GM19438 (cell line): Measurements from ENCODE around the gene ADAR.

Experiments used
- ATAC-seq: cut with Tn5 transposase; IDR thresholded peaks from one replicate; pipeline ENCODE4 v1.9.1; 2021; ENCODE audit warnings: low read depth; ENCODE audit not compliant: unreplicated experiment

ADAR gene

DNA sequence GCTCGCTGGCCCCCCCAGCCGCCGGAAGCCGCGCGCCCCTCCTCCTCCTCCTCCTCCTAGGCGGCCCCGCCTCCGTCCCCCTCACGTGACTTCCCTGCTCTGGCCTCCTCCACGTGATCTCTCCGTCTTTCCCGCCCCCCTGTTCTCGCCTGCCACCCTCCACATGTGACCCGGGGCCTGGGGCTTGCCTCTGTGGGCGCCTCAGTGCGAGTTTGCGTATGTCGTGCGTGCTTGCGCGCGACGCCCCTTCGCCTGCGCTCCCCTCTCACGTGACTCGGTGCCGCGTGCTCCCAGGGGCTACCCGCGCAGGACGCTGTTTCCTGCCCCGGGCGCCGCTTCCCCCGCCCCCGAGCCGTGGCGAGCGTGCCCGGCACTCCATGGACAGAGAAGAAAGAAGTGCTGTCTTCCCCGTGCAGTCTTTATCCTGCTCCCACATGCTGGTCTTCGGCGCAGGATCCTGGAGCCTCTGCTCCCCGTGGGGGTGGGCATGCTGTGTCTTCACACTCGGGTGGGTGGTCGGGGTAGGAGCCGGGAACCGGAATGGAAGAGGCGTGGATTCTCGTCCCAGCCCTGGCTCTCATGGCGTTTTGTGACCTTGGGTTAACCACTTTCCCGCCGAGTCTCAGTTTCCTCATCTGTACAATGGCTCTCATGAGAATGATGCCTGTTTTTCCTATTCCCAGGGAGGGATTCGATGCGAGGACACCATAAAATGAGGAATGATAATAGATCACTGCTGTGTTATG is 49.1 kb downstream of the ADAR start:
- peak; percentile 85 for ATAC-seq

DNA sequence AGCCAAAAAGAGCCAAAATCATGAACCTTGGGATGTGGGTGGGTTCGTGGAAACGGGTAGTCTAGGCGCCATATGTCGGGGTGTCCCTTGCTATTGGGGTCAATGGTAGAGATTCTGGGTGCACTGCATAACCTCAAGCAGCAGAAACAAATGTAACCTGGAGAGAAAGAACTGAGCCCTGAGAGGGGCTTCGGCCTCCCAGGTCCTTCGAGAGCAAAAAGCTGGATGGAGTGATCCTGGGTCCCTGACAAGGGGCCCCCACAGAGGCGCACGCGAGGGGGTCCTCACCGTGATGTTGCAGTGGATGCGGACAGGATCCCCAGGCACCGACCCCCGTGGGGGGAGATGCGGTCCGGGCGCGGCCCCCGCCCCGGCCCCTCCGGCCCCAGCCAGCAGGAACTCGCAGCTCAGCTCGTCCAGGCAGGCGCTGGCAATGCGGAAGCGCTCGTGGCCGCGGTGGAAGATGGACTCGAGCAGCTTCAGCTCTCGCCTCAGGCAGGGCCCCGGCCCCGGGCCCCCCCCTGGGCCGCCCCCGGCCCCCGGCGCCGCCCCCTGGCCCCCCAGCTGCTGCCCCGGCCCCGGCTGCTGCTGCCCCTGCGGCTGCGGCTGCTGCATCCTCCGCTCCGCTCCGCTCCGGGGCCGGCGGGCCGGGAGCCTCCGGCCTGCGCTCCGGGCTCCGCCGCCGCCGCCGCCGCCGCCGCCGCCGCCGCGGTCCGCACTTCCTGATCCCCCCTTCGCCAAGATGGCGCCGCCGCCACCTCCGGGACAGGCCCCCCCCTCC is 49.9 kb downstream of the ADAR start, which contains the start of gene UBE2Q1:
Gene UBE2Q1 (minus strand): TSS at position 724 of the 781 bp plus-strand sequence. CDS start 109 bp downstream, at position 615.
- ATAC-seq = peak; percentile 9

GRCh38 chr1:154557248-154557938 is 50.6 kb downstream of the ADAR start:
- ATAC-seq = no peak

GRCh38 chr1:154556422-154556821 is 51.6 kb downstream of the ADAR start:
- no peak for ATAC-seq

DNA sequence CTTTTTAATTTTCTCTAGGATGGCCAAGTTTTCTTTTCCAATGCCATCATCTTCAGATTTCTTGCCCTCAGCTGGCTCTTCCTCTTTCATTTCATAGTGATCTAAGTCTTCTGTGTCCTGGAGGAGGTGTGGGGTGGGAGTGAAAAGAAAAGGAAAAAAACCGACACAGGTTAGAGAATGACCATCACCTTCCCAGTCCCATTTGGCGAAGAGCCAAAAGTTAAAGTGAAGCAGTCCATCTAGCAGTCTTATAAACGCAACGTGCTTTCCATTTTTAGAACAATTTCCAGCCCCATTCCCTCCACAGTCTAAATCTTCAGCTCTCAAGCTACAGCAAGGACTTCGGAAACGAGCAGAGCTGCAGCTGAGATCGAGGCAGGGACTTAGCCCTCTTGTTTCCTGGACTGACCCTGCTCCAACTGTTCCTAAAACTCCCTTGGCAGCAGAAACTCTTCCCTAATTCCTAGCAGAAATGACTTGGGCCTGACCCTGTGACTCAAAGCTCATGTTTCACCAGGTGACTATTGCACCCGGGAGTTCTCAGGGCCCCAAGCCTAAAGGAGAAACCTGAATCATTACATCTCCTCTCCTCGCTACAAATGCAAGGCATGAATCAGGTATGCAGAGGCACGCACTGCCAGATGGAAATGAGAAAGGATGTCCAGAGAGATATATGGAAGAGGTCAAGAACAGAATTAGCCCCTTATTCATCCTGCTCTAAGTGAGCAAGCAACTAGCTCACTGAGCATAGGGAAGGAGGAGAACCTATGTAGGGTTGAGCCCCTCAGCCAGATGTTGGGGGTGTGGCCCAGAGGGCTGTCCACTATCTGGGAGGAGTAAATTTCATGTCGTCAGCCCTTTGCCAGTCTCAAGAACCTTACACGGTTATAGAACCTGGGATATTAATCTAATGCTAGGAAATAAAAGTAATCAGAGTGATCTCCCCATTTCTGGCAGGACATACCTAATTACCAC is 54.6 kb downstream of the ADAR start:
- no peak for ATAC-seq

GRCh38 chr1:154552036-154552435 is 56.0 kb downstream of the ADAR start:
- ATAC-seq = no peak

DNA sequence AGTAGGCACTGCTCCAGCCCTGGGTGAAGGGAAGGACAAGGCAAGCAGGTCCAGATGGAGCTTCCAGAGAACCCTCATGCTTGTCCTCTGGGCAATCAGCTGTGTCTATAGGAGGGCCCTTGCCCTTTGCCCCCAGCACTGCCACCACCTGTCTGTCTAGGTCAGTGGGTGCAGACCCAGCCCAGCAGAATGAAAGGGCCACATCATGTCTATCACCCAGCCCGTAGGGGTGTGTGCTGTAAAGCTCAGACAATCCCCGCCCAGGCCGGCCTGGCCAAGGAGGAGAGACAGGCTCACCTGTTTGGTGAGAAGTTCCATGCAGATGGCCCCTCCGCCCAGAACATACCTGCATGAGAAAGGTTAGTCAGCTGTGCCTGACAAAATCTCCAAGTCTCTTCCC is 56.5 kb downstream of the ADAR start:
- ATAC-seq = no peak

- ATAC-seq = no peak
Observed at GRCh38 chr1:154550657-154551056, 57.3 kb downstream of the ADAR start.

- no peak for ATAC-seq
Observed at GRCh38 chr1:154550070-154550469, 57.9 kb downstream of the ADAR start.

DNA sequence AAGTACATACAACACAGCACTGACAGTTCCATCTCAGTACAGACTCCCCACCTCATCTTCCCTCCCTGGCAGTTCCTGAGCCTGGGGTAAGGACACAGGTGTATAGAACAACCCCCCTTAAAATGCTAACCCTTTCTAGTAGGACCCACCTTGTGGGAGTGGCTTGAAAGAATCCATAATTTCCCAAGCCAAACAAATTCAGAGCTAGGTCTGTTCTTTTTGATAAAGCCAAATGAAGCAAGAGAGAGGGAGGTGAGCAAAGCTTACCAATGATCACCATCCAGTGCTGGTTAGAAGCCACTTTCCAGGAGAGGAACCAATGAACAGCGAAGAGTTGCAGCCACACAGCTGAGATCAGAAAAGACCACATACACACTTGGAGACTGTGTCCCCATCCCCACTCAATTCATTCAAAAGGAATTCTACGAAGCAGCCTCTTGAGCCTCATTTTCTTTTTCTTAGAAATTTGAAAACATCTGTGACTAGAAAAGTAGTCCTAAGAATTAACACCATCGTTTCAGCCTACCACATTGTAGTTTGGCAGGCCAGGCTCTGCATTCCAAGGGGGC is 58.7 kb downstream of the ADAR start:
- ATAC-seq = no peak

DNA sequence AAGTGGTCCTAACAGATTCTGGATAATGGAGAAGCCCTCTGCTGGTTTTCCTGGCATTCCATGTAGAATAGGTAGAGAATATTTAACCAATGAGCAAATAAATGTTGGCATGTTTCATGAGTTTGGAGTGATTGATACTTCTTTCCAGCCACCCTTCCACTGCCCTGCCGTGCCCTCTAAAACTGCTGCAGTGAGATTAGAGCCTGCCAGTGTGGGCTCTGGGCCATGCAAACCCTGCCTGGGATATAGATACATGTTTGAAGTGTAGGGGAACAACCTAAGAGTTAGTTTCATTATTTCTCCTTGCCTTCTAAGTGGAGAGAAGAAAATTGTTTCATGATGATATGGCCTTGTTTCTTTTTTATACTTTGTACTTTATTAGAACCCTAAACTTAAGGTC is 60.0 kb downstream of the ADAR start:
- ATAC-seq = no peak

- ATAC-seq = no peak
Observed at GRCh38 chr1:154547105-154547732, 60.8 kb downstream of the ADAR start.

- ATAC-seq = no peak
Observed at GRCh38 chr1:154546264-154547063, 61.5 kb downstream of the ADAR start.

- ATAC-seq = no peak
Observed at GRCh38 chr1:154541231-154541630, 66.8 kb downstream of the ADAR start.

DNA sequence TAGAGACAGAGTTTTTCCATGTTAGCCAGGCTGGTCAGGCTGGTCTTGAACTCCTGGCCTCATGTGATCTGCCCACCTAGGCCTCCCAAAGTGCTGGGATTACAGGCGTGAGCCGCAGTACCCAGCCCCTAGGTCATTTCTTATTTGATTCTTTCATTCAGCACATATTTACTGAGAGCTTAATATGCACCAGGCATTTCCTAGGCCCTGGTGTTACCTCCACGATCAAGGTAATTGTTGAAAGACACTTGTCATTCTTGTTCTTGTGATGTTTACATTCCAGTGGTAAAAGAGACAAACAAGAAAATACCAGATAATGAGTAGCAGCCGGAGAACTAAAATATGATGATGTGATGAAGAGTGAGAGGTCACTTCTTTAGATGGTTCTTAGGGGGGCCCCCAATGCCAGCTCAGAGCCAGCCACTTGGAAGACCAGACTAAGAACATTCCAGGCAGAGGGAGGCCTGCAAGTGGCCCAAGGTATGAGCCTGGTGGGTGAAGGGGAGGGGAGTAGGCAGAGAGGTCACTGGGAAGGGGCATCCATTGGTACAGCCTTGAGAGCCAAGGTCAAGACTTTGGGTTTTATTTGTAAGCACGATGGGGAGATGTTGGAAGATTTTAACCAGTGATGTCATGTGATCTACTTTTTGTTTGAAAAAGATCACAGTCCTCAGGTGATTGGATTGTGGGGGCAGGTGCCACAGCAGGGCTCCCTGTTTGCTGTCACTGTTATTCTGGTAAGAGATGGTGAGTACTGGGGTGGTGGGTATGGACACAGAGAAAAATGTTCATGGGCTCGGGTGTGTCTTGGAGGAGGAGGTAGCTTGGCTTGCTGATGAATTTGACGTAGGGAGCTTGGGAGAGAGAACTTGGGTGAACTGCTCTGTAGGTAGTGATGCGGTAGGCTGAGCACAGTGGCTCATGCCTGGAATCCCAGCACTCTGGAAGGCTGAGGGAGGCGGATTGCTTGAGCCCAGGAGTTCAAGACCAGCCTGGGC is 68.2 kb downstream of the ADAR start:
- ATAC-seq = no peak

- no peak for ATAC-seq
Observed at GRCh38 chr1:154536570-154536969, 71.4 kb downstream of the ADAR start.
